IMR-90 (cell line): ENCODE data around the gene SLC16A8. TPM values are rescaled to one million over a fixed set of nuclear protein-coding genes. Genes with fewer than 3 reads are reported as not detected.

Experiments used
- ATAC-seq: fragments of 200-7000 bp; cut with Tn5 transposase; 2 replicates; pipeline ENCODE4 v1.9.1; 2020; ENCODE audit warnings: low read depth, mild to moderate bottlenecking, moderate library complexity
- BruUV-seq: library from RNA; stranded (reverse); fragments of 400-500 nt; replicated peaks from 2 replicates; lab custom pipeline; 2021; lab: Mats Ljungman, UMichigan
- CTCF ChIA-PET: fragments of 300-600 bp; formaldehyde crosslinking; extraction: SDS; loops from one replicate; lab custom pipeline; 2021; ENCODE audit warnings: antibody characterized with exemption; lab: Yijun Ruan, JAX
- POLR2A ChIA-PET: fragments of 300-600 bp; sonication (Branson Sonifier 250); formaldehyde crosslinking; loops from one replicate; lab custom pipeline; 2022; ENCODE audit warnings: antibody characterized with exemption; ENCODE audit not compliant: unreplicated experiment; lab: Charles Lee
- DNase-seq: peaks from one replicate; pipeline ENCODE4 v3.0.0; 2013
- H2AFZ ChIP-seq: replicated peaks from 2 replicates; pipeline ENCODE3; 2013; ENCODE audit warnings: low read length, mild to moderate bottlenecking; ENCODE audit not compliant: poor library complexity
- H2AK5ac ChIP-seq: 2 replicates; pipeline ENCODE4 v1.6.1; 2013; ENCODE audit warnings: low read depth, low read length, inconsistent platforms
- H2AK9ac ChIP-seq: replicated peaks from 2 replicates; pipeline ENCODE3; 2013; ENCODE audit warnings: mild to moderate bottlenecking, low read depth, low read length, moderate library complexity; ENCODE audit not compliant: poor library complexity
- H2BK120ac ChIP-seq: 2 replicates; pipeline ENCODE4 v1.6.1; 2013; ENCODE audit warnings: low read depth, low read length, inconsistent platforms
- H2BK15ac ChIP-seq: 3 replicates; pipeline ENCODE4 v1.6.1; 2013; ENCODE audit warnings: low read depth, low read length, inconsistent platforms
- H2BK20ac ChIP-seq: 2 replicates; pipeline ENCODE4 v1.6.1; 2013; ENCODE audit warnings: low read depth, mild to moderate bottlenecking, inconsistent platforms, low read length, moderate library complexity
- H2BK5ac ChIP-seq: 2 replicates; pipeline ENCODE4 v1.6.1; 2013; ENCODE audit warnings: mild to moderate bottlenecking, low read depth, low read length, inconsistent platforms; ENCODE audit not compliant: poor library complexity, severe bottlenecking
- H3K14ac ChIP-seq: replicated peaks from 2 replicates; pipeline ENCODE4 v1.6.1; 2013; ENCODE audit warnings: low read depth, low read length, inconsistent platforms
- H3K18ac ChIP-seq: 2 replicates; pipeline ENCODE4 v1.6.1; 2013; ENCODE audit warnings: low read depth, low read length, control low read depth
- H3K23ac ChIP-seq: 2 replicates; pipeline ENCODE4 v1.6.1; 2013; ENCODE audit warnings: low read depth, low read length, inconsistent platforms
- H3K27ac ChIP-seq: 2 replicates; pipeline ENCODE4 v1.5.1; 2013; ENCODE audit warnings: mild to moderate bottlenecking, control low read depth, low read length; ENCODE audit not compliant: insufficient read depth
- H3K27me3 ChIP-seq: 2 replicates; pipeline ENCODE4 v1.6.1; 2013; ENCODE audit warnings: low read length; ENCODE audit not compliant: control insufficient read depth, insufficient read depth
- H3K36me3 ChIP-seq: 2 replicates; pipeline ENCODE4 v1.6.1; 2013; ENCODE audit warnings: low read length, mixed read lengths; ENCODE audit not compliant: control insufficient read depth, insufficient read depth
- H3K4ac ChIP-seq: 2 replicates; pipeline ENCODE4 v1.6.1; 2013; ENCODE audit warnings: low read depth, low read length, inconsistent platforms
- H3K4me1 ChIP-seq: 2 replicates; pipeline ENCODE4 v1.6.1; 2013; ENCODE audit warnings: low read length, mixed read lengths; ENCODE audit not compliant: control insufficient read depth, insufficient read depth
- H3K4me2 ChIP-seq: 2 replicates; pipeline ENCODE4 v1.6.1; 2013; ENCODE audit warnings: low read depth, mild to moderate bottlenecking, control low read depth, low read length, moderate library complexity
- H3K4me3 ChIP-seq: 2 replicates; pipeline ENCODE4 v1.5.1; 2013; ENCODE audit warnings: low read depth, mild to moderate bottlenecking, control low read depth, low read length, moderate library complexity; ENCODE audit not compliant: insufficient read depth
- H3K56ac ChIP-seq: 2 replicates; pipeline ENCODE4 v1.6.1; 2013; ENCODE audit warnings: low read length, inconsistent platforms; ENCODE audit not compliant: insufficient read depth; ENCODE audit errors: extremely low read depth
- H3K79me1 ChIP-seq, 2 experiments: 2 replicates each; pipeline ENCODE4 v1.6.1; 2013; ENCODE audit warnings: low read length in 2 of 2, inconsistent platforms in 1 of 2, low read depth in 1 of 2
- H3K9ac ChIP-seq: 2 replicates; pipeline ENCODE4 v1.6.1; 2013; ENCODE audit warnings: low read depth, low read length, control low read depth
- H3K9me1 ChIP-seq: 2 replicates; pipeline ENCODE4 v1.6.1; 2013; ENCODE audit warnings: low read length, inconsistent platforms; ENCODE audit not compliant: insufficient read depth
- H3K9me3 ChIP-seq: 2 replicates; pipeline ENCODE4 v1.6.1; 2013; ENCODE audit warnings: low read length; ENCODE audit not compliant: control insufficient read depth, insufficient read depth
- H4K20me1 ChIP-seq: 2 replicates; pipeline ENCODE4 v1.6.1; 2013; ENCODE audit warnings: low read length, inconsistent platforms; ENCODE audit not compliant: insufficient read depth
- H4K5ac ChIP-seq: 2 replicates; pipeline ENCODE4 v1.6.1; 2013; ENCODE audit warnings: mild to moderate bottlenecking, low read depth, low read length, control low read depth
- H4K8ac ChIP-seq, 2 experiments: 2 replicates each; pipeline ENCODE4 v1.6.1; 2013; ENCODE audit warnings: low read depth in 2 of 2, low read length in 2 of 2, control low read depth in 1 of 2, inconsistent platforms in 1 of 2
- H4K91ac ChIP-seq: 2 replicates; pipeline ENCODE4 v1.6.1; 2013; ENCODE audit warnings: low read depth, low read length, inconsistent platforms; ENCODE audit not compliant: insufficient read depth
- BHLHE40 ChIP-seq: fragments of 150-350 bp; IDR thresholded peaks from 2 replicates; pipeline ENCODE4 v1.6.1; 2016; ENCODE audit warnings: mild to moderate bottlenecking, low read depth, low read length
- CEBPB ChIP-seq: IDR thresholded peaks from 2 replicates; pipeline ENCODE4 v1.6.1; 2012; ENCODE audit warnings: low read depth, low read length, improper control_type of control experiment
- CHD1 ChIP-seq: IDR thresholded peaks from 2 replicates; pipeline ENCODE4 v1.6.1; 2012; ENCODE audit warnings: low read depth, low read length, improper control_type of control experiment
- CTCF ChIP-seq: conservative IDR thresholded peaks from 2 replicates; pipeline ENCODE4 v1.5.1; 2012; ENCODE audit warnings: mild to moderate bottlenecking, low read depth, low read length, improper control_type of control experiment
- ELK1 ChIP-seq: fragments of 150-350 bp; IDR thresholded peaks from 2 replicates; pipeline ENCODE4 v1.6.1; 2016; ENCODE audit warnings: low read depth, mild to moderate bottlenecking, low read length, moderate library complexity, borderline replicate concordance
- FOS ChIP-seq: fragments of 150-350 bp; IDR thresholded peaks from 2 replicates; pipeline ENCODE4 v1.6.1; 2016; ENCODE audit warnings: low read depth, low read length
- MAFK ChIP-seq: IDR thresholded peaks from 2 replicates; pipeline ENCODE4 v1.6.1; 2012; ENCODE audit warnings: low read depth, low read length, improper control_type of control experiment
- MAZ ChIP-seq: IDR thresholded peaks from 2 replicates; pipeline ENCODE4 v1.6.1; 2012; ENCODE audit warnings: low read depth, mild to moderate bottlenecking, low read length, improper control_type of control experiment, moderate library complexity, borderline replicate concordance
- MXI1 ChIP-seq: IDR thresholded peaks from 2 replicates; pipeline ENCODE4 v1.6.1; 2012; ENCODE audit warnings: low read depth, mild to moderate bottlenecking, low read length, moderate library complexity, borderline replicate concordance
- NFE2L2 ChIP-seq: fragments of 150-350 bp; IDR thresholded peaks from 2 replicates; pipeline ENCODE4 v1.6.1; 2016; ENCODE audit warnings: low read depth, mild to moderate bottlenecking, low read length
- POLR2A ChIP-seq: IDR thresholded peaks from 2 replicates; pipeline ENCODE4 v1.6.1; 2012; ENCODE audit warnings: mild to moderate bottlenecking, low read depth, low read length
- RAD21 ChIP-seq: IDR thresholded peaks from 2 replicates; pipeline ENCODE4 v1.6.1; 2012; ENCODE audit warnings: low read length, improper control_type of control experiment
- RCOR1 ChIP-seq: IDR thresholded peaks from 2 replicates; pipeline ENCODE4 v1.6.1; 2012; ENCODE audit warnings: mild to moderate bottlenecking, low read length, improper control_type of control experiment; ENCODE audit not compliant: insufficient replicate concordance
- RFX5 ChIP-seq: IDR thresholded peaks from 2 replicates; pipeline ENCODE4 v1.8.0; 2012; ENCODE audit warnings: low read depth, mild to moderate bottlenecking, low read length, moderate library complexity
- SMC3 ChIP-seq: fragments of 150-350 bp; IDR thresholded peaks from 2 replicates; pipeline ENCODE4 v1.6.1; 2016; ENCODE audit warnings: low read depth, mild to moderate bottlenecking, antibody characterized with exemption, low read length, moderate library complexity
- USF2 ChIP-seq: fragments of 150-350 bp; IDR thresholded peaks from 2 replicates; pipeline ENCODE4 v1.6.1; 2017; ENCODE audit warnings: mild to moderate bottlenecking, antibody characterized with exemption, low read length, low read depth
- WGBS, 2 experiments: methylation state at CpG; one replicate each; pipeline versions ENCODE4 v1.1.5 to v1.1.7; 2013; ENCODE audit warnings: missing lambda C conversion rate in 2 of 2; ENCODE audit not compliant: insufficient read length in 1 of 2; ENCODE audit errors: extremely low coverage in 2 of 2; 5-methylcytosine and 5-hydroxymethylcytosine counted together
- dilution Hi-C: fragments of 300-500 bp; cut with HindIII; formaldehyde crosslinking; loops from one replicate; pipeline ENCODE4 v1.14.3; 2018; ENCODE audit warnings: low sequenced_read_pairs; ENCODE audit not compliant: unreplicated experiment
- in situ Hi-C: fragments of 300-500 bp; cut with MboI; formaldehyde crosslinking; loops from 3 replicates; pipeline ENCODE4 v1.14.3; 2019; ENCODE audit warnings: low sequenced_read_pairs, inconsistent platforms, mixed read lengths
- intact Hi-C: fragments of 100-400 bp; cut with micrococcal nuclease; formaldehyde crosslinking; loops from 2 replicates; pipeline ENCODE4 v1.10.0; 2022
- polyA plus RNA-seq, 3 experiments: library from polyadenylated mRNA; depleted of rRNA; stranded (reverse); fragments of >200 nt; gene quantifications; 2 replicates each; pipeline ENCODE4 v1.2.3, GENCODE V29; 2012; ENCODE audit warnings: low replicate concordance in 1 of 3
- total RNA-seq: library from RNA; depleted of rRNA; stranded (reverse); fragments of >200 nt; gene quantifications from 2 replicates; pipeline ENCODE4 v1.2.3, GENCODE V29; 2012

Gene SLC16A8
- total and polyA plus RNA-seq, 2 of the 4 experiments (the other 2 are of a cell fraction), result not detected

- no peaks in the 10 kb centered on the region for H3K4me1 ChIP-seq
- H4K20me1 ChIP-seq, result no peaks in the 10 kb centered on the region
- H3K9me3 ChIP-seq, result no peaks in the 10 kb centered on the region
- H2AK9ac ChIP-seq, result no peak overlapping the region
- H3K9ac ChIP-seq, result no peak overlapping the region
- DNase-seq (no peak), ATAC-seq (no peak)
- no peak overlapping the region for H2BK20ac ChIP-seq
- no peak overlapping the region for H3K4me2 ChIP-seq
- no peak overlapping the region for H2BK120ac ChIP-seq
- H3K79me1 ChIP-seq, result no peaks in the 10 kb centered on the region
- H3K56ac ChIP-seq, result no peak overlapping the region
- H2AK5ac ChIP-seq, result no peak overlapping the region
- H3K4ac ChIP-seq, result no peak overlapping the region
- CTCF ChIA-PET, result no interaction called here
- H2AFZ ChIP-seq, result peak overlapping the region; percentile 32
- H3K23ac ChIP-seq, result no peak overlapping the region
- intact Hi-C loops (no loop called here), dilution Hi-C loops (no loop called here), in situ Hi-C loops (no loop called here)
- no TSS peak for BruUV-seq
- H4K5ac ChIP-seq, result no peak overlapping the region
- H3K36me3 ChIP-seq, result no peaks in the 10 kb centered on the region
- H3K14ac ChIP-seq, result no peak overlapping the region
- no peak overlapping the region for H3K4me3 ChIP-seq
- H2BK5ac ChIP-seq, result no peak overlapping the region
- TF ChIP-seq RFX5 (no peak), MAFK (no peak), BHLHE40 (no peak), CHD1 (no peak), RAD21 (no peak), SMC3 (no peak), CEBPB (no peak), MXI1 (no peak), USF2 (no peak), NFE2L2 (no peak), MAZ (no peak), RCOR1 (no peak), CTCF (no peak), POLR2A (no peak), ELK1 (no peak), FOS (no peak)
- H3K27me3 ChIP-seq, result peaks cover 3% of the 10 kb centered on the region; the same call in 1 of the 2 replicates
- POLR2A ChIA-PET, result no interaction called here
- no peak overlapping the region for H3K27ac ChIP-seq
- WGBS, 2 experiments, result 82% methylated on average over 6 of the region's 14 CpGs; no CpG with 5 or more reads in 1 of the 2 experiments
- peaks cover 4% of the 10 kb centered on the region for H3K9me1 ChIP-seq
- no peak overlapping the region for H2BK15ac ChIP-seq
- H4K8ac ChIP-seq, result no peak overlapping the region
- no peak overlapping the region for H3K18ac ChIP-seq
- H4K91ac ChIP-seq, result no peak overlapping the region
These were observed 41.1 kb upstream of the SLC16A8 start for GRCh38 chr22:38125038-38125610.
